Measurements from ENCODE around the gene TCF12.
A peak's percentile ranks its signal among the peaks of the same experiment; 100 is the strongest.

Gene TCF12

DNA sequence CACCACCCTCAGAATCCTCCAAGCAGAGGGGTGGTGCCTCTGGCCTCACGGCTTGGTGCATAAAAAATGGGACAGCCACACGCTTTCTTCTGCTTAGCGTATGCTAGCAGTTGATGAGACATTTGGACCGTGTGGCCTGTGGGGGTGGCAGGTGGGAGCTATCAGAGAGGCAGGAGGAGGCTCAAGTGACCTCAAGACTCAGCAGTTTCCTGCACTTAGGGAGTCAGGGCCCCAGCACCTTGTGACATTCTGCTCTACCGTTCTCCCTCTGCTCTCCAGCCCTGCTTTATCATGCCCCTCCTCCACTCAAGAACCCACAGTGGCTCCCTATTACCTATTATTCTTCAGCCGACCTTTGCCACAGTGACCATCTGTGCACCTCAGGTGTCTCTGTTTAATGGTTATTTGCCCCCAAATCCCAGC lies 416.9 kb downstream of the TCF12 start:
- DNase-seq (ENCODE audit: low spot score) = no peak

GRCh38 chr15:57335719-57336118 lies 417.3 kb downstream of the TCF12 start:
- DNase-seq (ENCODE audit: low spot score) = peak; percentile 64

DNA sequence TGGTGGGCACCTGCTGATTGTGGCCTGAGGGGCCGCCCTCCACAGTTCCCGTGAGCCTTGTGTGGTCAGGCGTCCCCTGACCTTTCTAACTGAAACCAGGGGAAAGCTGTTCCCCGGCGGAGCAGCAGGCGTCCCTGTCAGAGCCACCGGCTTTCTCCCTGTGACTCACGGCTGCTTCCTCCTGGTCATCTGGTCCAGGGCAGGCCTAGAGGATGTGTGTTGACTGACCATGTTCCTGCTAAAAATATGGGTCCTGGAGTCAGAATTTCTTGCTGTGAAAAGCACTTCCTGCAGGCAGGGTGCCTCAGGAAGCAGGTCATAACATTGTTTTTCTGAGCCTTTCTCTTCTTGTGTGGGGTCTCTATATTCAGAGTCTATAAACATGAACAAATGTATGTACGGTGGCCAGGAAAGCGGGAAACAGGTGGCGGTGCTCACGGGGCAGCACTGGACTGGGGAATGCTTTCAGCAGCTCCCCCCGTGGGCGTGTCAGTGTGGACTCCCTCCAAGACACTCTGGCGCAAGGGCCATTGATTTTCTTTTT lies 419.5 kb downstream of the TCF12 start:
- no peak for DNase-seq (ENCODE audit: low spot score)

GRCh38 chr15:57339321-57339720 lies 420.9 kb downstream of the TCF12 start:
- DNase-seq (ENCODE audit: low spot score) = no peak

Small RNAs within 50 kb of the gene (small RNA-seq; reads per million reads assigned to genes)
- gene RF01210 = 0 to 0.08 reads per million in 2 experiments
